Skeletal muscle tissue (tissue), 4 donors: Measurements from ENCODE around the gene FCRL2. TPM values are rescaled to one million over a fixed set of nuclear protein-coding genes. Genes with fewer than 3 reads are reported as not detected.

Experiments used
- H3K27ac ChIP-seq: one replicate; pipeline ENCODE4 v1.7.0; 2013; ENCODE audit warnings: mild to moderate bottlenecking, low read depth, low read length, inconsistent platforms
- H3K27me3 ChIP-seq, 3 donors: one replicate each; pipeline ENCODE4 v1.7.0; 2013; ENCODE audit warnings: low read length in 3 of 3; ENCODE audit not compliant: control insufficient read depth in 3 of 3, insufficient read depth in 3 of 3
- H3K36me3 ChIP-seq, 3 donors: one replicate each; pipeline ENCODE4 v1.7.0; 2013; ENCODE audit warnings: low read length in 3 of 3; ENCODE audit not compliant: control insufficient read depth in 3 of 3, insufficient read depth in 3 of 3
- H3K4me1 ChIP-seq, 3 donors: one replicate each; pipeline ENCODE4 v1.7.0; 2013; ENCODE audit warnings: low read length in 3 of 3, mild to moderate bottlenecking in 3 of 3; ENCODE audit not compliant: control insufficient read depth in 3 of 3, insufficient read depth in 3 of 3
- H3K4me3 ChIP-seq, 3 donors: one replicate each; pipeline ENCODE4 v1.7.0; 2013; ENCODE audit warnings: low read length in 3 of 3
- H3K9ac ChIP-seq, 3 donors: one replicate each; pipeline ENCODE4 v1.7.0; 2013; ENCODE audit warnings: low read length in 3 of 3, mild to moderate bottlenecking in 3 of 3, moderate library complexity in 2 of 3, low read depth in 1 of 3
- H3K9me3 ChIP-seq, 3 donors: one replicate each; pipeline ENCODE4 v1.7.0; 2013; ENCODE audit warnings: low read length in 3 of 3; ENCODE audit not compliant: control insufficient read depth in 3 of 3
- total RNA-seq: library from RNA; depleted of rRNA; stranded (reverse); fragments of >200 nt; gene quantifications from one replicate; pipeline ENCODE4 v1.2.3, GENCODE V29; 2014
- donor health status: Osteomylitis.

The FCRL2 gene
- total RNA-seq, 1 donor from 2014 or later = not detected

DNA sequence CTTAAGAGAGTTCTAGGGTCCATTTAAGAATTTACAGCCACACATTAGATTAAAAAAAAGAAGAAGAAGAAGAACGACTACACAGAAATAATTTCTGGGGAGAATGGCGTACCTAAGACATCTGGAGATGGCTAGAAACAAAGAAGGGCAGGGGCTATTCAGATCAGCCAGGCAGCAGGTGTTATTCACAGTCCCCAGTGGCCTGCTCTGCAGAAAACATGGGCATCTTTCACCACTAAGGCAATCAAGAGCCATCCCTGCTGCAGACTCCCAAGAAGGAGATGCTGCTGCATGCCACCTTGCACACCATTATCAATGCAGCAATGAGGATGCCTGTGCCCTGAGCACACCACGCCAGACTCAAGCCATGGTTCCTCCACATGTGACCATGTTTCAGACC, 7.9 kb upstream of the FCRL2 start:
- no peak overlapping the region for H3K27ac ChIP-seq
- H3K36me3 ChIP-seq = no peaks in the 10 kb centered on the region
- no peak overlapping the region for H3K4me3 ChIP-seq
- H3K4me1 ChIP-seq = no peaks in the 10 kb centered on the region
- H3K27me3 ChIP-seq = no peaks in the 10 kb centered on the region
- no peaks in the 10 kb centered on the region for H3K9me3 ChIP-seq
- no peak overlapping the region for H3K9ac ChIP-seq

DNA sequence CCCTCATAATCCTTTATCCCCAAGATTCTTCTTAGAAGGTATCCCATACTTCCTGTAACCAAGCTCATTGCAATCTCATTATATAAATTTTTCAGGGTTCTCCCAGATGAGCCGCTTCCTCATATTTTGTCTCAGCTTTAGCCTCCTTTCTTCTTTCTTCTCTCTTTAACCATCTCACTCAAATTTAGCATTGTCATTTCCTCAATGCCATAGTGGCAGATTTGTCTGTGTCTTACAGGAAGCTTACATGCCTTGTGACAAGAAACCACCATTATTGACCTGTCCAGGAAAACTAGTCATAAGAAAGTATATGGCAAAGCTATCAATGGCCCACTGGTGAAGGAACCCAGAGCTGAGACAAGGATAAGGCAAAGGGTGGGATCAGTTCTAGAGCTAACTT, 6.0 kb upstream of the FCRL2 start:
- Histone ChIP-seq H3K27me3 (no peaks in the 10 kb centered on the region), H3K4me3 (no peak overlapping the region), H3K27ac (no peak overlapping the region), H3K4me1 (no peaks in the 10 kb centered on the region), H3K9ac (no peak overlapping the region), H3K9me3 (no peaks in the 10 kb centered on the region), H3K36me3 (no peaks in the 10 kb centered on the region)

DNA sequence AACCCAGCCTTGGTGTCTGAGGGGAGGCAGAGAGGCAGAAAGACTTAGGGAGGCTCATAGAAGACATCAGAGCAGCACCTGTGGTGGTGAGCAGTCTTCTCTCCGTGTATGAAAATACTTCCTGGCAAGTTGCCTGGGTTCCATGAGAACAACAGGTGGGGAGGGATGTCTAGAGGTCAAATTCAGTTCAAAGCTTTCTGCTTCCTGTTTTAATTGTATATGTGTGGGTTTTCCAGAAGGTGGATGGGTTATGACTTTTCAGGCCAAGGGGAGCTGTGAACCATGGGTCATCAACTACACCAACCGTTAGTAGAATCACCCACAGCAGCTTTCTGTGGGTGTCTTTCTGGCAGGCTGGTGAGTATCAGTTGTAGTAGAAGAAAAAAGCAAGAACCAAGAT, 4.1 kb upstream of the FCRL2 start:
- no peaks in the 10 kb centered on the region for H3K27me3 ChIP-seq
- H3K9ac ChIP-seq = no peak overlapping the region
- no peaks in the 10 kb centered on the region for H3K4me1 ChIP-seq
- H3K36me3 ChIP-seq = no peaks in the 10 kb centered on the region
- no peak overlapping the region for H3K27ac ChIP-seq
- no peaks in the 10 kb centered on the region for H3K9me3 ChIP-seq
- H3K4me3 ChIP-seq = no peak overlapping the region

DNA sequence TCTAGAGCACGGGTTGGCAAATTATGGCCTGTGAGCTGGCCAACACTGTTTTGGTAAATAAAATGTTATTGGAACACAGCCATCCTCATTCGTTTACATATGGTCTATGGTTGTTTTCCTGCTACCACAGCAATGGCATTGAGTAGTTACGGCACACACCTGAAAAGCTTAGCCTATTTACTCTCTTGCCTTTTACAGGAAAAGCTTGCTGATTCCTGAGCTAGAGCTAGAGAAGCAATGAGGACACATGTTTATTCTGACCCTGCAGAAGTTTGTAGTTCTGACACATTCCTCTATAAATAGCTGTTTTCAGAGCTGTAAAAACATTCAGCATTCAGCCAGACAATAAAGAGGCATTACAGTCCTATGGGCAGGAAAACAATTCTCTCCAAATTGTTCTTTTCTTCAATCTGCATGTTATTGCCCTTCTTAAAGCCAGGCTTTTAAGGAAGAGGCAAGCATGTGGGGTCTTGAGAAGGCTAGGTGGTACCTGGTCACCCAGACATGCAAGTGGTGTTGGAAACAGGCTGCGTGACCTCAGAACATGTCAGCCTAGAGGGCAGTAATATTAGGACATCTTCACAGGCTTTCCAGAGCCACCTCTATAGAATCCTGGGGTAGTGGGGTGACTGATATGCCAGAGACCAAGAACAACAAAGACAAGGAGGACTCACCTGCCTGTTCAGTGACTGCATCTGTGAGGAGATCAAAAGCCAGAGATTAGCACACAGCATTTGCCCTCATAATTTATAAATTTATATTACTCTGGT, 1.6 kb downstream of the FCRL2 start:
- no peaks in the 10 kb centered on the region for H3K36me3 ChIP-seq
- H3K27me3 ChIP-seq = no peaks in the 10 kb centered on the region
- H3K27ac ChIP-seq = no peak overlapping the region
- no peak overlapping the region for H3K9ac ChIP-seq
- H3K4me1 ChIP-seq = no peaks in the 10 kb centered on the region
- peaks cover 0 to 2% (median 0%) of the 10 kb centered on the region in 3 donors for H3K9me3 ChIP-seq
- no peak overlapping the region for H3K4me3 ChIP-seq

DNA sequence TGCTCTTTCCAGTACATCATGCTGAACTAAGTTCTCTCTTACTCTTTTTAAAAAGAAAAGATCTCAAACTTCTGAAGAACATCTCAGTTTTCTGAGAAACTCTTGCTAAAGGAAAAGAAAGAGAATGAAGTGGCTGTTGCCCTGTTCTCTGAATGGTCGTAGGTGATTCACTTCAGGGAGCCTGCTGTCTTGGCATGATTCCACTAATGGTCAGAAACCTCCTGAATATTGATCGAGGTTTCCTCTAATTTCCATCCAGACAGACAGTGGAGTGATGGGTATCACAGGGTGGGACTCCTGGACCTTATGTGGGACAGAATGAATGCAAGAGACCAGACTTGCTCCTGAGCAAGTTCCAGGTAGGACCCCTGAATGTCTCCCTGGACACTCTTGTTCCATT, 2.5 kb downstream of the FCRL2 start:
- no peak overlapping the region for H3K4me3 ChIP-seq
- no peaks in the 10 kb centered on the region for H3K27me3 ChIP-seq
- H3K9me3 ChIP-seq = peaks cover 0 to 2% (median 0%) of the 10 kb centered on the region in 3 donors
- H3K4me1 ChIP-seq = no peaks in the 10 kb centered on the region
- no peak overlapping the region for H3K27ac ChIP-seq
- no peaks in the 10 kb centered on the region for H3K36me3 ChIP-seq
- no peak overlapping the region for H3K9ac ChIP-seq

DNA sequence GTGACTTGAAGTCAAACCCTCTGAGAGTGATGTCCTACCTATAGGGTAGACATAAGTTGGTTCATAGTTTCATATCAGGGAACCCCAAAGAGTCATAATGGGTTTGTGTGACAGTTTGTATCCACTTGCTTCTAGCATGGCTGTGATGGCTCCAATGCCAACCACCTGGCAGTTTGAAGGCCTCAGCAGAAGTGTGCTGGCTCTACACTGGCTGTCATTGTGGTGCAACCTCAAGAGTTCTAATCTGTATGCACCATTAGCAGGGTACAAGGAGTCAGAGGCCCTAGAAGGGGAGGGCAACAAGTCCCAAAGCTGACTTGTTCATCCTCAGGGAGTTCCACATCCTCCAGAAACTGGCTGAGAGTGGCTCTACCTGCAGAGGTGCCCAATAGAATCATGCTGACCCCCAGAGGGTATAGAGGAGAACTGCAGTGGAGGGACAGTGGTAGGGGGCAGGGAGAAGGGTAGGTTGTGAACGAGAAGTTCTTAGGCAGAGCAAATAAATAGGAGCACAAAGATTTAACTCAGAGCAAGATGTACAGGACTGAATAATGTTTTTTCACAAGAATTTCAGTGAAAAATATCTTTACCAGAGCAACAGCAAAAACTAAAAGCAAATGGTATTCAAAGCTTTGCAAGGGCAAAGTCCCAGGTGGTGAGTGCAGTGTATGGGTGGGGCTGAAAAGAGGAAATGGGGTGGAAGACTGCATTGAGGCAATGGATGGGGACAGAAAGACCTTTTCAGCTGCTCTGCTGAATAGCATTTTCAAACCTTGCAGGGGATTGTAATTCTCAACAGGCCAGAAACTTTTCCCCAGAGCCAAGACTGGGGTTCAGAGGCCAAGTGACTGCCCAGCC, 3.2 kb downstream of the FCRL2 start:
- H3K9me3 ChIP-seq = peaks cover 0 to 2% (median 0%) of the 10 kb centered on the region in 3 donors
- no peak overlapping the region for H3K9ac ChIP-seq
- no peaks in the 10 kb centered on the region for H3K4me1 ChIP-seq
- no peak overlapping the region for H3K27ac ChIP-seq
- no peaks in the 10 kb centered on the region for H3K27me3 ChIP-seq
- H3K36me3 ChIP-seq = no peaks in the 10 kb centered on the region
- no peak overlapping the region for H3K4me3 ChIP-seq

DNA sequence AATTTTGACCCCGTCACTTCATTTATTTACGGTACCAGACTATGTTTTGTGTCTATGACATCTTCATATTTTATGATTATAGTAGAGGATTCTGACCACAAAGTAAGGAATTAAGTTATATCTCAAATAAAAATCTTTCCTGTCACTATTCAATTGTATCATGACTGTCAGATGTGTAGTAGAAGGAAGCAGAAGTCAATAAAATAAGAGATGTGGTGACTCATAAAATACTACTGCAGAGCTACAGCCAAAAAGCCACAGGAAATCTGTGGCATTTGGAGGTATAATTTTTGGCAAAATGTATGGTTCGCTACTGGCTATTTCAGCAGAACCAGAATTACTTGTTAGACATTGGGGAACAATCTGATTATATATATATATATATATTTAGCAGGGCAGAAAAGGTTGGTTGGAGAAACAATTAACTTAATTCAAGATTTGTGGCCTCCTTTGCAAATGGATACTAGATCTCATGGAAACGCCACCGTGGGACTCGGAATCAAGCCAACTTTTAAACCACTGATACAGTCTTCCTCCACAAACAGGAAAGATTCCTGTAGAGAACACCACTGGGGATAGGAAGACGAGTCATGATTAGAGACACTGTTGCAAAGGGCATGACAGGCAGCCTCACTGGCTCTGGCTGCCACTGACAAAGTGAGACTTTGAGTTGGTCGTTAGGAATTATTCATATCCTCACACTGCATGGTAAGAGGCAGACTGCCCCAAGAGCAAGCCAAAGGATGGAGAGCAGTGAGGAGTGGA, 5.1 kb downstream of the FCRL2 start:
- Histone ChIP-seq H3K9me3 (peaks cover 0 to 2% (median 0%) of the 10 kb centered on the region in 3 donors), H3K9ac (no peak overlapping the region), H3K4me1 (no peaks in the 10 kb centered on the region), H3K27ac (no peak overlapping the region), H3K4me3 (no peak overlapping the region), H3K36me3 (no peaks in the 10 kb centered on the region), H3K27me3 (no peaks in the 10 kb centered on the region)

DNA sequence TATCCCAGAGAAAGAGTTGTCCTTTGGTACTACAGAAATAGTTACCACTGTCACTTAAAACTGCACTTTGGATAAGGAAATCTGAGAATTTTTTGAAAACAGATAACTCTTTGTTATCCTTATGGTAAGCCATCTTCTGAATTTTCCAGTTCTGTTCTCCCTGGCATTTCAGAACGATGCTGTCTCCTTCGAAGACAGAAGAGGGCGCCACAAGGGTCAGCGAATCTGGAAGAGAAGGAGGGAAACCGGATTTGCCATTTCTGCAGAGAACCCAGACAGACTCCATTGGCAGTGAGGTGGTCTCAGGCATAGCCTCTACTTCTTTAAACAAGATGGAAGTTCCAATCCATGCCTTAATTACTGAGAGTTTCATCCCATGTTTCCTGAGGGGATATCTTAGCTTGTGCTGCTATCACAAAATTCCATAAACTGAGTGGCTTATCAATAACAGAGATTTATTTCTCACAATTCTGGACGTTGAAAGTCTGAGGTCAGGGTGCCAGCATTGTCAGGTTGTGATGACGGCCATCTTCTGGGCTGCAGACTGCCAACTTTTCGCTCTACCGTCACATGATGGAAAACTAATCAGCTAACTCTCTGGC, 6.4 kb downstream of the FCRL2 start:
- no peak overlapping the region for H3K4me3 ChIP-seq
- H3K27me3 ChIP-seq = no peaks in the 10 kb centered on the region
- H3K4me1 ChIP-seq = no peaks in the 10 kb centered on the region
- no peaks in the 10 kb centered on the region for H3K36me3 ChIP-seq
- H3K9me3 ChIP-seq = peaks cover 0 to 2% (median 0%) of the 10 kb centered on the region in 3 donors
- H3K27ac ChIP-seq = no peak overlapping the region
- no peak overlapping the region for H3K9ac ChIP-seq

DNA sequence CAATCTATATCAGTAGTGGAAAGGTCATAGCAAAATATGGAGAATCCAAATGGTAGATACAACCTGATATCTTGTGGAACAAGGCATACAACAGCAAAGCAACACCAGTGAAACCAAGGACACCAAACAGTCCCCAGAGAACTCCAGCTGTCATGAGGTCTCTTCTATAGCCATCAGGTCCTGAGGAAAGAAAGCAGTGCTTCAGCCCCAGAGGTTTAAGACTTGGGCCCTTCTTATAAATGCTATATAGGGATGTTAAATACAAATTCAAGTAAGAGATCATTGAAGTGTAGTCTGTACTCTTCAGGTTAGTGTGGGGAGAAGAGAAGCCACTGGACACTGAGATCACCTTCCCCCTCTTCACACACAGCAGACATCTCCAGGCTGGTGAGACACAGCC, 10.1 kb downstream of the FCRL2 start:
- no peaks in the 10 kb centered on the region for H3K36me3 ChIP-seq
- no peak overlapping the region for H3K27ac ChIP-seq

More for the DNA sequence above, 10.1 kb downstream of the FCRL2 start:
- H3K27me3 ChIP-seq = no peaks in the 10 kb centered on the region
- H3K4me3 ChIP-seq = no peak overlapping the region
- H3K9ac ChIP-seq = no peak overlapping the region
- no peaks in the 10 kb centered on the region for H3K4me1 ChIP-seq
- no peaks in the 10 kb centered on the region for H3K9me3 ChIP-seq
